ENCODE data around the gene MPP2.
"Not testable (repeated sequence)": the region's sequence is repeated elsewhere in the genome, so short reads cannot be mapped to it uniquely, and the experiment has no call there.

The MPP2 gene

GRCh38 chr17:43873815-43874214 lies 33.5 kb downstream of the MPP2 start:
- H3K4me3 ChIP-seq (ENCODE audit: low read depth, low read length): no peak overlapping the region
- TF ChIP-seq, protein P1, sequence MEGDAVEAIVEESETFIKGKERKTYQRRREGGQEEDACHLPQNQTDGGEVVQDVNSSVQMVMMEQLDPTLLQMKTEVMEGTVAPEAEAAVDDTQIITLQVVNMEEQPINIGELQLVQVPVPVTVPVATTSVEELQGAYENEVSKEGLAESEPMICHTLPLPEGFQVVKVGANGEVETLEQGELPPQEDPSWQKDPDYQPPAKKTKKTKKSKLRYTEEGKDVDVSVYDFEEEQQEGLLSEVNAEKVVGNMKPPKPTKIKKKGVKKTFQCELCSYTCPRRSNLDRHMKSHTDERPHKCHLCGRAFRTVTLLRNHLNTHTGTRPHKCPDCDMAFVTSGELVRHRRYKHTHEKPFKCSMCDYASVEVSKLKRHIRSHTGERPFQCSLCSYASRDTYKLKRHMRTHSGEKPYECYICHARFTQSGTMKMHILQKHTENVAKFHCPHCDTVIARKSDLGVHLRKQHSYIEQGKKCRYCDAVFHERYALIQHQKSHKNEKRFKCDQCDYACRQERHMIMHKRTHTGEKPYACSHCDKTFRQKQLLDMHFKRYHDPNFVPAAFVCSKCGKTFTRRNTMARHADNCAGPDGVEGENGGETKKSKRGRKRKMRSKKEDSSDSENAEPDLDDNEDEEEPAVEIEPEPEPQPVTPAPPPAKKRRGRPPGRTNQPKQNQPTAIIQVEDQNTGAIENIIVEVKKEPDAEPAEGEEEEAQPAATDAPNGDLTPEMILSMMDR (IDR thresholded peaks at IDR 0.05; ENCODE audit: borderline replicate concordance, insufficient read depth, low read depth, low read length): no peak

GRCh38 chr17:43873091-43873490 lies 34.2 kb downstream of the MPP2 start:
- no peak overlapping the region for H3K4me3 ChIP-seq (ENCODE audit: low read depth, low read length)
- TF ChIP-seq, protein P1 (IDR thresholded peaks at IDR 0.05; ENCODE audit: borderline replicate concordance, insufficient read depth, low read depth, low read length): 0 out of 2 replicates have a peak, but pooled peaks have one; percentile 11

- no peak overlapping the region for H3K4me3 ChIP-seq (ENCODE audit: low read depth, low read length)
Observed at GRCh38 chr17:43871946-43872690, 35.2 kb downstream of the MPP2 start.

DNA sequence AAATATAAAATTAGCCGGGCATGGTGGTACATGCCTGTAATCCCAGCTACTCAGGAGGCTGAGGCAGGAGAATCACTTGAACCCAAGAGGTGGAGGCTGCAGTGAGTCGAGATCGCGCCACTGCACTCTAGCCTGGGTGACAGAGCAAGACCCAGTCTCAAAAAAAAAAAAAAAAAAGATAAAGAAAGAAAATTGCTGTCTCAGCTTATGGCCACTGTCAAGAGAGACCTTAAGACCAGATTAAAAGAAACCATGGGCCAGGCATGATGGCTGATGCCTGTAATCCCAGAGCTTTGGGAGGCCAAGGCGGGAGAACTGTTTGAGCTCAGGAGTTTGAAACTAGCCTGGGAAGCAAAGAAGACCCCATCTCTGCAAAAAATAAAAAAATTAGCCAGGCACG lies 38.3 kb downstream of the MPP2 start:
- H3K4me3 ChIP-seq (ENCODE audit: low read depth, low read length): not testable (repeated sequence)

More at GRCh38 chr17:43871946-43872690, 35.2 kb downstream of the MPP2 start:
- TF ChIP-seq, protein P1 (IDR thresholded peaks at IDR 0.05; ENCODE audit: borderline replicate concordance, insufficient read depth, low read depth, low read length): no peak

DNA sequence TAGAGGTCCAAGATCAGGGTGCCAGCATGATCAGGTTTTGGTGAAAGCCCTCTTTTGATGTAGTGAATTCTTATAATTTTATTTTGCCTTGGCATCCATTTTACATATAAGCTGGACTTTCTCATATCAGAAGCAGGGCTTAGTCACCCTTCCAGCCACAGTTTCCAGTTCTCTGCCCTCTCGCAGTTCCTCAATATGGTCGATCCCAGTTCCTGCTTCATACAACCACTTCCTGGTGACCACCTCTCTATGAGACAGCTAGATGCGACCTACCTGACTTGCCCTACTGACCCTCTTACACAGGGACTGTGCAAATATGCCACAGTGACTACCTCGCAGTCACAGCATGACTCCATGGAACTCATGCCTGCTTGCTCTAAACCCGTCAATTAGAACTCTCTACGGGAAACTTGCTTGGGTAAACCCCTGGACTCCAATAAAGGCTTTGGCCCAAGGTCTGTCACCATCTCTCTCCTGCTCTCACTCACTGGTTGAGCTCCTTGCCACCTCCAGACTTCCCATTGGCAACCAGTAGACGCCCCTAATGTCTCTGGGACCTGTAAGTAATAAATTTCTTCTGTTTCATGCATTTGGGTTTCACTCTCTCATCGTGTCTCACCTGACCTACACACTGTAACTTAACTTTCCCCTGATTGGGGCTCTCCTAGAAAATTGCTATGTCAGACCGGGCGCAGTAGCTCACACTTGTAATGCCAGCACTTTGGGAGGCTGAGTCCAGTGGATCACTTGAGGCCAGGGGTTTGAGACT lies 38.9 kb downstream of the MPP2 start:
- H3K4me3 ChIP-seq (ENCODE audit: low read depth, low read length): no peak overlapping the region
- TF ChIP-seq, protein P1 (IDR thresholded peaks at IDR 0.05; ENCODE audit: borderline replicate concordance, insufficient read depth, low read depth, low read length): no peak

GRCh38 chr17:43864161-43864984 lies 43.0 kb downstream of the MPP2 start:
- no peak overlapping the region for H3K4me3 ChIP-seq (ENCODE audit: low read depth, low read length)
- TF ChIP-seq, protein P1 (IDR thresholded peaks at IDR 0.05; ENCODE audit: borderline replicate concordance, insufficient read depth, low read depth, low read length): no peak

DNA sequence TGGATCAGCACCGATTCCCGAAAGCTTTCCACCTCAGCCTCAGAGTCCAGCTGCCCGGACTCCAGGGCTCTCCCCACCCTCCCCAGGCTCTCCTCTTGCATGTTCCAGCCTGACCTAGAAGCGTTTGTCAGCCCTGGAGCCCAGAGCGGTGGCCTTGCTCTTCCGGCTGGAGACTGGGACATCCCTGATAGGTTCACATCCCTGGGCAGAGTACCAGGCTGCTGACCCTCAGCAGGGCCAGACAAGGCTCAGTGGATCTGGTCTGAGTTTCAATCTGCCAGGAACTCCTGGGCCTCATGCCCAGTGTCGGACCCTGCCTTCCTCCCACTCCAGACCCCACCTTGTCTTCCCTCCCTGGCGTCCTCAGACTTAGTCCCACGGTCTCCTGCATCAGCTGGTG lies 45.4 kb downstream of the MPP2 start:
- TF ChIP-seq, protein P1 (IDR thresholded peaks at IDR 0.05; ENCODE audit: borderline replicate concordance, insufficient read depth, low read depth, low read length): no peak
- H3K4me3 ChIP-seq (ENCODE audit: low read depth, low read length): no peak overlapping the region

Measured in GM12875 (cell line).